Stimulated activated CD8-positive, alpha-beta memory T cell treated with anti-CD3 and anti-CD28 coated beads, Interleukin-12 subunit alpha, Interleukin-12 subunit beta, amount 100 ng/mL, for 24 hours (primary cell): ENCODE data around the gene OR8A1.
"Not testable (repeated sequence)": the region's sequence is repeated elsewhere in the genome, so short reads cannot be mapped to it uniquely, and the experiment has no call there.

Experiments
- DNase-seq: peaks from one replicate; pipeline ENCODE4 v3.0.0-alpha.2; 2020; ENCODE audit errors: extremely low read depth

OR8A1 gene

GRCh38 chr11:124592627-124593026 lies 22.8 kb downstream of the OR8A1 start:
- DNase-seq = no peak

- DNase-seq = no peak
Observed at GRCh38 chr11:124595302-124595701, 25.5 kb downstream of the OR8A1 start.

- DNase-seq = no peak
Observed at GRCh38 chr11:124597626-124598025, 27.8 kb downstream of the OR8A1 start.

GRCh38 chr11:124600621-124601320 lies 31.0 kb downstream of the OR8A1 start:
- no peak for DNase-seq

GRCh38 chr11:124602193-124602592 lies 32.4 kb downstream of the OR8A1 start:
- no peak for DNase-seq

- DNase-seq = not testable (repeated sequence)
Observed at GRCh38 chr11:124602723-124603122, 32.9 kb downstream of the OR8A1 start.

GRCh38 chr11:124605719-124606118 lies 35.9 kb downstream of the OR8A1 start:
- no peak for DNase-seq

- DNase-seq = no peak
Observed at GRCh38 chr11:124608147-124608546, 38.4 kb downstream of the OR8A1 start.

- DNase-seq = no peak
Observed at GRCh38 chr11:124610295-124610694, 40.5 kb downstream of the OR8A1 start.

GRCh38 chr11:124611064-124611463 lies 41.3 kb downstream of the OR8A1 start, which contains the start of gene PANX3:
Gene PANX3 (plus strand): TSS chr11:124611428. CDS start chr11:124611557, 129 bp downstream.
- no peak for DNase-seq

GRCh38 chr11:124612045-124612444 lies 42.2 kb downstream of the OR8A1 start:
- DNase-seq = no peak

GRCh38 chr11:124612567-124613246 lies 42.9 kb downstream of the OR8A1 start:
- no peak for DNase-seq

GRCh38 chr11:124618863-124619262 lies 49.1 kb downstream of the OR8A1 start:
- no peak for DNase-seq
